Measurements from ENCODE around the gene PLEKHA8. TPM values are rescaled to one million over a fixed set of nuclear protein-coding genes. Genes with fewer than 3 reads are reported as not detected.

Gene PLEKHA8
- total RNA-seq, 1 experiment from 2014 or later = 38.1 TPM

DNA sequence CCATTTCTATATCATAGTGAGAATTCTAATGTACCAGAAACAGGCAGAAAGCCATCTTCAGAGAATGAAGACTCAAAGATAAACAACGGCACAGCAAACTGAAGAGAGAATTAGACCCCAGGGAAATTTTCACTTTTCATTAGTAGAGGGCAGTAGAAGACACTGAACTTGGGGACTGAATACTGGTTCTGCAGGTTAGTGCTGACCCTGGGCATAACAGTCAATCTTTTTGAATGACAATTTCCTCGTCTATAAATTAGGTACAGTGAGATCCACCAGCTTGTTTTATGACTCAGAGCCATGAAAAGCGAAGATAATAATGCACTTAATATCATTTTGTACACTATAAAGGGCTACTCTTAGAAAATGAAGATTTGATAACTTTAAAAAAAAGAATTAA, 15.5 kb upstream of the PLEKHA8 start (continued):
- TF ChIP-seq, protein P1, sequence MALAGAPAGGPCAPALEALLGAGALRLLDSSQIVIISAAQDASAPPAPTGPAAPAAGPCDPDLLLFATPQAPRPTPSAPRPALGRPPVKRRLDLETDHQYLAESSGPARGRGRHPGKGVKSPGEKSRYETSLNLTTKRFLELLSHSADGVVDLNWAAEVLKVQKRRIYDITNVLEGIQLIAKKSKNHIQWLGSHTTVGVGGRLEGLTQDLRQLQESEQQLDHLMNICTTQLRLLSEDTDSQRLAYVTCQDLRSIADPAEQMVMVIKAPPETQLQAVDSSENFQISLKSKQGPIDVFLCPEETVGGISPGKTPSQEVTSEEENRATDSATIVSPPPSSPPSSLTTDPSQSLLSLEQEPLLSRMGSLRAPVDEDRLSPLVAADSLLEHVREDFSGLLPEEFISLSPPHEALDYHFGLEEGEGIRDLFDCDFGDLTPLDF (CRISPR knock-in tag; IDR thresholded peaks at IDR 0.05) = no peak
- TF ChIP-seq MXD4 (CRISPR knock-in tag; IDR thresholded peaks at IDR 0.05; ENCODE audit: borderline replicate concordance) = no peak
- TF ChIP-seq FOXK1 (CRISPR knock-in tag; IDR thresholded peaks at IDR 0.05) = no peak
- TF ChIP-seq TP53 (CRISPR knock-in tag; IDR thresholded peaks at IDR 0.05) = no peak
- TF ChIP-seq, protein P2, sequence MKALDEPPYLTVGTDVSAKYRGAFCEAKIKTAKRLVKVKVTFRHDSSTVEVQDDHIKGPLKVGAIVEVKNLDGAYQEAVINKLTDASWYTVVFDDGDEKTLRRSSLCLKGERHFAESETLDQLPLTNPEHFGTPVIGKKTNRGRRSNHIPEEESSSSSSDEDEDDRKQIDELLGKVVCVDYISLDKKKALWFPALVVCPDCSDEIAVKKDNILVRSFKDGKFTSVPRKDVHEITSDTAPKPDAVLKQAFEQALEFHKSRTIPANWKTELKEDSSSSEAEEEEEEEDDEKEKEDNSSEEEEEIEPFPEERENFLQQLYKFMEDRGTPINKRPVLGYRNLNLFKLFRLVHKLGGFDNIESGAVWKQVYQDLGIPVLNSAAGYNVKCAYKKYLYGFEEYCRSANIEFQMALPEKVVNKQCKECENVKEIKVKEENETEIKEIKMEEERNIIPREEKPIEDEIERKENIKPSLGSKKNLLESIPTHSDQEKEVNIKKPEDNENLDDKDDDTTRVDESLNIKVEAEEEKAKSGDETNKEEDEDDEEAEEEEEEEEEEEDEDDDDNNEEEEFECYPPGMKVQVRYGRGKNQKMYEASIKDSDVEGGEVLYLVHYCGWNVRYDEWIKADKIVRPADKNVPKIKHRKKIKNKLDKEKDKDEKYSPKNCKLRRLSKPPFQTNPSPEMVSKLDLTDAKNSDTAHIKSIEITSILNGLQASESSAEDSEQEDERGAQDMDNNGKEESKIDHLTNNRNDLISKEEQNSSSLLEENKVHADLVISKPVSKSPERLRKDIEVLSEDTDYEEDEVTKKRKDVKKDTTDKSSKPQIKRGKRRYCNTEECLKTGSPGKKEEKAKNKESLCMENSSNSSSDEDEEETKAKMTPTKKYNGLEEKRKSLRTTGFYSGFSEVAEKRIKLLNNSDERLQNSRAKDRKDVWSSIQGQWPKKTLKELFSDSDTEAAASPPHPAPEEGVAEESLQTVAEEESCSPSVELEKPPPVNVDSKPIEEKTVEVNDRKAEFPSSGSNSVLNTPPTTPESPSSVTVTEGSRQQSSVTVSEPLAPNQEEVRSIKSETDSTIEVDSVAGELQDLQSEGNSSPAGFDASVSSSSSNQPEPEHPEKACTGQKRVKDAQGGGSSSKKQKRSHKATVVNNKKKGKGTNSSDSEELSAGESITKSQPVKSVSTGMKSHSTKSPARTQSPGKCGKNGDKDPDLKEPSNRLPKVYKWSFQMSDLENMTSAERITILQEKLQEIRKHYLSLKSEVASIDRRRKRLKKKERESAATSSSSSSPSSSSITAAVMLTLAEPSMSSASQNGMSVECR (CRISPR knock-in tag; IDR thresholded peaks at IDR 0.05; ENCODE audit: borderline replicate concordance) = no peak
- TF ChIP-seq ZNF138 (CRISPR knock-in tag; conservative IDR thresholded peaks at IDR 0.05) = no peak
- TF ChIP-seq JAZF1 (CRISPR knock-in tag; IDR thresholded peaks at IDR 0.05) = no peak
- TF ChIP-seq ZNF232 (CRISPR knock-in tag; IDR thresholded peaks at IDR 0.05) = no peak
- TF ChIP-seq, protein P3, sequence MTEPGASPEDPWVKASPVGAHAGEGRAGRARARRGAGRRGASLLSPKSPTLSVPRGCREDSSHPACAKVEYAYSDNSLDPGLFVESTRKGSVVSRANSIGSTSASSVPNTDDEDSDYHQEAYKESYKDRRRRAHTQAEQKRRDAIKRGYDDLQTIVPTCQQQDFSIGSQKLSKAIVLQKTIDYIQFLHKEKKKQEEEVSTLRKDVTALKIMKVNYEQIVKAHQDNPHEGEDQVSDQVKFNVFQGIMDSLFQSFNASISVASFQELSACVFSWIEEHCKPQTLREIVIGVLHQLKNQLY (CRISPR knock-in tag; IDR thresholded peaks at IDR 0.05) = no peak

DNA sequence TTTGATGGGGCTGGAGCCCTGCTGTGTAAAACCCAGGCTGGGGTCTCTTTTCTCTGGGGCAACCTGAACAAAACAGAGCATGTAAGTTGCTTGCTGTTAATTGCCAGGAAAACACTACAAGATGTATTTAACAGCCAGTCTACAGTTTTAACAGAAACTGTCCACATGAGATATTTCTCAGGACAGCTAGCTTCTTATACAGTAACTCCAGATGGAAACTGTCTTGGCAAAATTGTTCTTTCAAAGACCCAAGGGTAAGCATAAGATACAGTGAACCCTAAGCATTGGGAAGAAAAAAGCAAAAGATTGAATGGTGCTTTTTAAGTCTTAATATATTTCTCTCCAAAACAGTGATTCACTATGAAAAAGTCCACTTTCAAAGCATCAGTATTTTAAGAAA, 9.8 kb upstream of the PLEKHA8 start:
- no peak overlapping the region for H3K27ac Mint-ChIP-seq
- H3K9me3 Mint-ChIP-seq = no peaks in the 10 kb centered on the region
- peaks cover 5% of the 10 kb centered on the region for H3K4me1 Mint-ChIP-seq
- TF ChIP-seq ZBTB21 (CRISPR knock-in tag; IDR thresholded peaks at IDR 0.05; ENCODE audit: borderline replicate concordance) (no peak), NFATC4 (CRISPR knock-in tag; IDR thresholded peaks at IDR 0.05) (no peak), NR1H2 (CRISPR knock-in tag; IDR thresholded peaks at IDR 0.05) (no peak), IRF2 (CRISPR knock-in tag; IDR thresholded peaks at IDR 0.05; ENCODE audit: borderline replicate concordance, low read depth) (no peak)
- TF ChIP-seq, protein P4, sequence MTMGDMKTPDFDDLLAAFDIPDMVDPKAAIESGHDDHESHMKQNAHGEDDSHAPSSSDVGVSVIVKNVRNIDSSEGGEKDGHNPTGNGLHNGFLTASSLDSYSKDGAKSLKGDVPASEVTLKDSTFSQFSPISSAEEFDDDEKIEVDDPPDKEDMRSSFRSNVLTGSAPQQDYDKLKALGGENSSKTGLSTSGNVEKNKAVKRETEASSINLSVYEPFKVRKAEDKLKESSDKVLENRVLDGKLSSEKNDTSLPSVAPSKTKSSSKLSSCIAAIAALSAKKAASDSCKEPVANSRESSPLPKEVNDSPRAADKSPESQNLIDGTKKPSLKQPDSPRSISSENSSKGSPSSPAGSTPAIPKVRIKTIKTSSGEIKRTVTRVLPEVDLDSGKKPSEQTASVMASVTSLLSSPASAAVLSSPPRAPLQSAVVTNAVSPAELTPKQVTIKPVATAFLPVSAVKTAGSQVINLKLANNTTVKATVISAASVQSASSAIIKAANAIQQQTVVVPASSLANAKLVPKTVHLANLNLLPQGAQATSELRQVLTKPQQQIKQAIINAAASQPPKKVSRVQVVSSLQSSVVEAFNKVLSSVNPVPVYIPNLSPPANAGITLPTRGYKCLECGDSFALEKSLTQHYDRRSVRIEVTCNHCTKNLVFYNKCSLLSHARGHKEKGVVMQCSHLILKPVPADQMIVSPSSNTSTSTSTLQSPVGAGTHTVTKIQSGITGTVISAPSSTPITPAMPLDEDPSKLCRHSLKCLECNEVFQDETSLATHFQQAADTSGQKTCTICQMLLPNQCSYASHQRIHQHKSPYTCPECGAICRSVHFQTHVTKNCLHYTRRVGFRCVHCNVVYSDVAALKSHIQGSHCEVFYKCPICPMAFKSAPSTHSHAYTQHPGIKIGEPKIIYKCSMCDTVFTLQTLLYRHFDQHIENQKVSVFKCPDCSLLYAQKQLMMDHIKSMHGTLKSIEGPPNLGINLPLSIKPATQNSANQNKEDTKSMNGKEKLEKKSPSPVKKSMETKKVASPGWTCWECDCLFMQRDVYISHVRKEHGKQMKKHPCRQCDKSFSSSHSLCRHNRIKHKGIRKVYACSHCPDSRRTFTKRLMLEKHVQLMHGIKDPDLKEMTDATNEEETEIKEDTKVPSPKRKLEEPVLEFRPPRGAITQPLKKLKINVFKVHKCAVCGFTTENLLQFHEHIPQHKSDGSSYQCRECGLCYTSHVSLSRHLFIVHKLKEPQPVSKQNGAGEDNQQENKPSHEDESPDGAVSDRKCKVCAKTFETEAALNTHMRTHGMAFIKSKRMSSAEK (CRISPR knock-in tag; IDR thresholded peaks at IDR 0.05; ENCODE audit: borderline replicate concordance) = no peak
- TF ChIP-seq, protein P5, sequence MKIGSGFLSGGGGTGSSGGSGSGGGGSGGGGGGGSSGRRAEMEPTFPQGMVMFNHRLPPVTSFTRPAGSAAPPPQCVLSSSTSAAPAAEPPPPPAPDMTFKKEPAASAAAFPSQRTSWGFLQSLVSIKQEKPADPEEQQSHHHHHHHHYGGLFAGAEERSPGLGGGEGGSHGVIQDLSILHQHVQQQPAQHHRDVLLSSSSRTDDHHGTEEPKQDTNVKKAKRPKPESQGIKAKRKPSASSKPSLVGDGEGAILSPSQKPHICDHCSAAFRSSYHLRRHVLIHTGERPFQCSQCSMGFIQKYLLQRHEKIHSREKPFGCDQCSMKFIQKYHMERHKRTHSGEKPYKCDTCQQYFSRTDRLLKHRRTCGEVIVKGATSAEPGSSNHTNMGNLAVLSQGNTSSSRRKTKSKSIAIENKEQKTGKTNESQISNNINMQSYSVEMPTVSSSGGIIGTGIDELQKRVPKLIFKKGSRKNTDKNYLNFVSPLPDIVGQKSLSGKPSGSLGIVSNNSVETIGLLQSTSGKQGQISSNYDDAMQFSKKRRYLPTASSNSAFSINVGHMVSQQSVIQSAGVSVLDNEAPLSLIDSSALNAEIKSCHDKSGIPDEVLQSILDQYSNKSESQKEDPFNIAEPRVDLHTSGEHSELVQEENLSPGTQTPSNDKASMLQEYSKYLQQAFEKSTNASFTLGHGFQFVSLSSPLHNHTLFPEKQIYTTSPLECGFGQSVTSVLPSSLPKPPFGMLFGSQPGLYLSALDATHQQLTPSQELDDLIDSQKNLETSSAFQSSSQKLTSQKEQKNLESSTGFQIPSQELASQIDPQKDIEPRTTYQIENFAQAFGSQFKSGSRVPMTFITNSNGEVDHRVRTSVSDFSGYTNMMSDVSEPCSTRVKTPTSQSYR (CRISPR knock-in tag; IDR thresholded peaks at IDR 0.05) = no peak
- peaks cover 36% of the 10 kb centered on the region for H3K36me3 Mint-ChIP-seq
- no peak for ATAC-seq
- H3K4me3 Mint-ChIP-seq = no peak overlapping the region
- ChIA-PET CTCF (no interaction called here), POLR2A (no interaction called here)
- no peaks in the 10 kb centered on the region for H3K27me3 Mint-ChIP-seq (ENCODE audit: low read depth)
- no peak for DNase-seq (ENCODE audit: low spot score)
